Measurements from ENCODE around the gene RIPPLY2. TPM values are rescaled to one million over a fixed set of nuclear protein-coding genes. Genes with fewer than 3 reads are reported as not detected.

The RIPPLY2 gene
- polyA plus RNA-seq, 1 of the 3 experiments (the other 2 are of a cell fraction): 0.33 TPM

GRCh38 chr6:83879746-83880145 lies 26.6 kb downstream of the RIPPLY2 start:
- H3K9me2 ChIP-seq: no peaks in the 10 kb centered on the region
- no peaks in the 10 kb centered on the region for H3K9me3 ChIP-seq
- no peak overlapping the region for H3K4me2 ChIP-seq
- no peak for TF ChIP-seq TAF1 (IDR thresholded peaks at IDR 0.05; ENCODE audit: borderline replicate concordance, low read depth, low read length)
- TF ChIP-seq USF2 (IDR thresholded peaks at IDR 0.05; ENCODE audit: borderline replicate concordance, low read depth, low read length): no peak
- H3K4me1 ChIP-seq (ENCODE audit: control insufficient read depth in 1 of 2, insufficient read depth in 2 of 2, low read depth in 1 of 2, low read length in 1 of 2): peaks cover 2 to 4% of the 10 kb centered on the region in 2 experiments; a peak in 3 of 4 replicates
- ChIA-PET CTCF (interaction anchor here (0.7 to 1.5 kb wide), 5 partner anchors 9 to 1594 kb away, joined by 3 to 8 read pairs (median 3); partner anchors contain the start of gene CEP162), POLR2A (no interaction called here)
- 0 out of 2 replicates have a peak, but pooled peaks cover 5% of the 10 kb centered on the region for H3K79me2 ChIP-seq (ENCODE audit: insufficient read depth)
- DNase-seq: no peak
- H3K9ac ChIP-seq: no peak overlapping the region
- peaks cover 0 to 5% of the 10 kb centered on the region in 2 experiments for H3K36me3 ChIP-seq (replicated peaks in 1 of 2; ENCODE audit: control insufficient read depth in 1 of 2, insufficient read depth in 2 of 2, low read length in 1 of 2)
- no peak overlapping the region for H3K4me3 ChIP-seq (ENCODE audit: low read depth in 2 of 2, low read length in 1 of 2)
- 94% methylated on average over 4 of the region's 4 CpGs for WGBS (ENCODE audit: low lambda C conversion rate)
- H3K27ac ChIP-seq (ENCODE audit: low read depth in 2 of 2, low read length in 1 of 2): no peak overlapping the region
- no peak overlapping the region for H2AFZ ChIP-seq (ENCODE audit: low read depth)
- no peaks in the 10 kb centered on the region for H3K27me3 ChIP-seq (ENCODE audit: insufficient read depth)
- peaks cover 5% of the 10 kb centered on the region; the same call in 1 of the 2 replicates for H4K20me1 ChIP-seq (ENCODE audit: insufficient read depth)
- no peaks in the 10 kb centered on the region for H3F3A ChIP-seq (replicated peaks; ENCODE audit: insufficient read depth)

- H3K4me2 ChIP-seq: no peak overlapping the region
- ChIA-PET CTCF (interaction anchor here (1.0 to 3.5 kb wide), 5 partner anchors 36 to 347 kb away, joined by 3 to 31 read pairs (median 3); partner anchors contain the start of genes CEP162 and MRAP2), POLR2A (no interaction called here)
- no peak overlapping the region for H3K9ac ChIP-seq
- H3K27ac ChIP-seq (ENCODE audit: low read depth in 2 of 2, low read length in 1 of 2): no peak overlapping the region
- no peak overlapping the region for H2AFZ ChIP-seq (ENCODE audit: low read depth)
- no peaks in the 10 kb centered on the region for H3K27me3 ChIP-seq (ENCODE audit: insufficient read depth)
- no peaks in the 10 kb centered on the region for H3K9me2 ChIP-seq
- H3K9me3 ChIP-seq: no peaks in the 10 kb centered on the region
- TF ChIP-seq RFX5 (IDR thresholded peaks at IDR 0.05; ENCODE audit: low read length): no peak
- TF ChIP-seq USF2 (IDR thresholded peaks at IDR 0.05; ENCODE audit: borderline replicate concordance, low read depth, low read length): no peak
- no peak for TF ChIP-seq TCF12 (IDR thresholded peaks at IDR 0.05)
- TF ChIP-seq FOSL2 (IDR thresholded peaks at IDR 0.05; ENCODE audit: borderline replicate concordance, low read depth): no peak
- no peak for TF ChIP-seq EP300 (IDR thresholded peaks at IDR 0.05; ENCODE audit: borderline replicate concordance in 1 of 2, low read depth in 1 of 2, low read length in 1 of 2)
- no peak for TF ChIP-seq PBX3 (IDR thresholded peaks at IDR 0.05)
- TF ChIP-seq NRF1 (IDR thresholded peaks at IDR 0.05; ENCODE audit: low read depth, low read length): no peak
- no peak for TF ChIP-seq MEF2A (IDR thresholded peaks at IDR 0.05; ENCODE audit: borderline replicate concordance, low read depth)
- no peak for TF ChIP-seq MAX (IDR thresholded peaks at IDR 0.05; ENCODE audit: low read depth)
- TF ChIP-seq GABPA (IDR thresholded peaks at IDR 0.05; ENCODE audit: low read depth): no peak
- no peak for TF ChIP-seq IRF3 (IDR thresholded peaks at IDR 0.05; ENCODE audit: low read depth, low read length)
- no peak for TF ChIP-seq TAF1 (IDR thresholded peaks at IDR 0.05; ENCODE audit: borderline replicate concordance, low read depth, low read length)
- no peak for TF ChIP-seq USF1 (IDR thresholded peaks at IDR 0.05; ENCODE audit: borderline replicate concordance, low read depth)
- no peak for TF ChIP-seq ELF1 (IDR thresholded peaks at IDR 0.05)
- H3F3A ChIP-seq (replicated peaks; ENCODE audit: insufficient read depth): no peaks in the 10 kb centered on the region
- no peak overlapping the region for H3K4me3 ChIP-seq (ENCODE audit: low read depth in 2 of 2, low read length in 1 of 2)
- no peaks in the 10 kb centered on the region for H3K79me2 ChIP-seq (ENCODE audit: insufficient read depth)
- H3K4me1 ChIP-seq (ENCODE audit: control insufficient read depth in 1 of 2, insufficient read depth in 2 of 2, low read depth in 1 of 2, low read length in 1 of 2): peaks cover 2 to 4% of the 10 kb centered on the region in 2 experiments; a peak in 3 of 4 replicates
- H4K20me1 ChIP-seq (ENCODE audit: insufficient read depth): peaks cover 5% of the 10 kb centered on the region; the same call in 1 of the 2 replicates
- no peak for DNase-seq
- 25% methylated on average over 2 of the region's 2 CpGs for WGBS (ENCODE audit: low lambda C conversion rate)
- H3K36me3 ChIP-seq (replicated peaks in 1 of 2; ENCODE audit: control insufficient read depth in 1 of 2, insufficient read depth in 2 of 2, low read length in 1 of 2): peaks cover 0 to 5% of the 10 kb centered on the region in 2 experiments
Observed at GRCh38 chr6:83883240-83883639, 30.1 kb downstream of the RIPPLY2 start.
